Head of caudate nucleus (tissue), 42 donors: Measurements from ENCODE around the gene SPTBN4.
A peak's percentile ranks its signal among the peaks of the same experiment; 100 is the strongest.
"Not testable (repeated sequence)": the region's sequence is repeated elsewhere in the genome, so short reads cannot be mapped to it uniquely, and the experiment has no call there.

Source experiments
- DNase-seq, 42 donors: peaks; one replicate each; pipeline versions ENCODE4 v3.0.0 to v3.0.0-alpha.2; 2020 to 2021; ENCODE audit warnings: mixed read lengths in 7 of 42
- intact Hi-C: fragments of 100-400 bp; cut with DNase I; formaldehyde crosslinking; loops from one replicate; pipeline ENCODE4 v1.15.0; 2022

SPTBN4 gene

GRCh38 chr19:40619333-40620160 is 152.7 kb downstream of the SPTBN4 start:
- intact Hi-C loops, result no loop called here
- DNase-seq, result no peak

- no peak for DNase-seq
- intact Hi-C loops, result no loop called here
These were observed 153.3 kb downstream of the SPTBN4 start for GRCh38 chr19:40620161-40620485.

GRCh38 chr19:40621283-40621682 is 154.5 kb downstream of the SPTBN4 start:
- DNase-seq, result no peak

GRCh38 chr19:40621966-40622772 is 155.4 kb downstream of the SPTBN4 start:
- intact Hi-C loops, result no loop called here
- peak in 9 of 42 donors; percentile 38 to 75 (median 59) for DNase-seq

More at GRCh38 chr19:40621283-40621682, 154.5 kb downstream of the SPTBN4 start:
- intact Hi-C loops, result no loop called here

GRCh38 chr19:40622773-40623075 is 155.9 kb downstream of the SPTBN4 start:
- DNase-seq, result no peak
- intact Hi-C loops, result no loop called here

- intact Hi-C loops, result no loop called here
- no peak for DNase-seq
These were observed 156.8 kb downstream of the SPTBN4 start for GRCh38 chr19:40623403-40624251.

GRCh38 chr19:40624369-40625153 is 157.8 kb downstream of the SPTBN4 start:
- intact Hi-C loops, DNase-seq: not testable (repeated sequence)

- intact Hi-C loops, result no loop called here
These were observed 158.8 kb downstream of the SPTBN4 start for GRCh38 chr19:40625406-40626120.

More at GRCh38 chr19:40625406-40626120, 158.8 kb downstream of the SPTBN4 start:
- no peak for DNase-seq
